B cell (primary cell): ENCODE measurements around the gene GALNT18. TPM values are rescaled to one million over a fixed set of nuclear protein-coding genes. Genes with fewer than 3 reads are reported as not detected.

Experiments
- ATAC-seq: fragments of 200-7000 bp; cut with Tn5 transposase; one replicate; pipeline ENCODE4 v1.10.0; 2021; ENCODE audit warnings: low read depth, mild to moderate bottlenecking, moderate number of reproducible peaks, moderate library complexity
- CTCF ChIA-PET: fragments of 350-600 bp; sonication (Branson Sonifier 250); formaldehyde crosslinking; loops from one replicate; lab custom pipeline; 2021; ENCODE audit warnings: antibody characterized with exemption, inconsistent platforms; lab: Charles Lee
- POLR2A ChIA-PET: fragments of 350-600 bp; sonication (Branson Sonifier 250); formaldehyde crosslinking; loops from one replicate; lab custom pipeline; 2021; ENCODE audit warnings: antibody characterized with exemption; lab: Charles Lee
- DNase-seq: peaks from one replicate; pipeline ENCODE4 v3.0.0; 2013
- H2AFZ ChIP-seq: 2 replicates; pipeline ENCODE4 v1.6.1; 2012; ENCODE audit warnings: mild to moderate bottlenecking, low read depth, low read length; ENCODE audit not compliant: insufficient read depth, poor library complexity, severe bottlenecking
- H3K27ac ChIP-seq, 2 donors: 1 replicate in 1 of 2; 2 replicates in 1 of 2; pipeline ENCODE4 v1.5.1; 2012 to 2013; ENCODE audit warnings: low read length in 2 of 2, mild to moderate bottlenecking in 2 of 2, moderate library complexity in 1 of 2
- H3K27me3 ChIP-seq, 4 experiments: fragments of 200-600 bp in 1 of 4; sonication (generic) in 1 of 4; replicated peaks in 1 of 4; 1 replicate in 2 of 4; 2 replicates in 2 of 4; pipeline versions ENCODE4 v1.6.1 to v1.7.0; 2013 to 2016; ENCODE audit warnings: low read length in 3 of 4, mild to moderate bottlenecking in 2 of 4, mixed read lengths in 1 of 4, moderate library complexity in 1 of 4; ENCODE audit not compliant: insufficient read depth in 4 of 4, control insufficient read depth in 3 of 4; ENCODE audit errors: control extremely low read depth in 1 of 4
- H3K36me3 ChIP-seq, 2 experiments: replicated peaks in 1 of 2; 1 replicate in 1 of 2; 2 replicates in 1 of 2; pipeline versions ENCODE4 v1.6.1 to v1.7.1; 2013; ENCODE audit warnings: low read length in 1 of 2; ENCODE audit not compliant: insufficient read depth in 2 of 2, control insufficient read depth in 1 of 2; ENCODE audit errors: control extremely low read depth in 1 of 2, extremely low read depth in 1 of 2
- H3K4me1 ChIP-seq, 2 donors: fragments of 200-600 bp in 1 of 2; sonication (generic) in 1 of 2; 1 replicate in 1 of 2; 2 replicates in 1 of 2; pipeline versions ENCODE4 v1.5.1 to v1.6.1; 2013 to 2017; ENCODE audit warnings: low read length in 2 of 2; ENCODE audit not compliant: control insufficient read depth in 2 of 2, insufficient read depth in 2 of 2
- H3K4me2 ChIP-seq: replicated peaks from 2 replicates; pipeline ENCODE3; 2012; ENCODE audit warnings: mild to moderate bottlenecking, low read depth, low read length; ENCODE audit not compliant: poor library complexity, severe bottlenecking
- H3K4me3 ChIP-seq, 5 experiments: fragments of 200-600 bp in 1 of 5; sonication (generic) in 1 of 5; 1 replicate in 3 of 5; 2 replicates in 2 of 5; pipeline versions ENCODE4 v1.5.1 to v1.7.0; 2011 to 2016; ENCODE audit warnings: low read length in 4 of 5, mild to moderate bottlenecking in 4 of 5, low read depth in 2 of 5, control low read depth in 1 of 5, moderate library complexity in 1 of 5; ENCODE audit not compliant: insufficient read depth in 1 of 5; ENCODE audit errors: control extremely low read depth in 1 of 5, extremely low read depth in 1 of 5
- H3K79me2 ChIP-seq: fragments of 200-600 bp; sonication (generic); one replicate; pipeline ENCODE4 v1.6.0; 2016; ENCODE audit warnings: low read length; ENCODE audit not compliant: control insufficient read depth, insufficient read depth
- H3K9ac ChIP-seq: fragments of 200-600 bp; sonication (generic); 2 replicates; pipeline ENCODE4 v1.6.1; 2017; ENCODE audit warnings: mild to moderate bottlenecking, low read length, moderate library complexity
- H3K9me3 ChIP-seq, 3 donors: one replicate each; pipeline versions ENCODE4 v1.6.1 to v1.7.1; 2013; ENCODE audit warnings: low read length in 2 of 3; ENCODE audit not compliant: control insufficient read depth in 2 of 3, insufficient read depth in 1 of 3; ENCODE audit errors: control extremely low read depth in 1 of 3
- H4K20me1 ChIP-seq: 2 replicates; pipeline ENCODE4 v1.6.0; 2012; ENCODE audit warnings: mild to moderate bottlenecking, low read length; ENCODE audit not compliant: insufficient read depth, control insufficient read depth, poor library complexity, severe bottlenecking
- H3K27ac Mint-ChIP-seq: one replicate; pipeline ENCODE4 v1.8.0; 2021; ENCODE audit warnings: mixed read lengths
- H3K27me3 Mint-ChIP-seq: one replicate; pipeline ENCODE4 v1.8.0; 2021; ENCODE audit warnings: mixed read lengths
- H3K4me1 Mint-ChIP-seq: one replicate; pipeline ENCODE4 v1.8.0; 2021; ENCODE audit warnings: mixed read lengths
- H3K4me3 Mint-ChIP-seq: one replicate; pipeline ENCODE4 v1.8.0; 2021; ENCODE audit warnings: mixed read lengths
- H3K9me3 Mint-ChIP-seq: one replicate; pipeline ENCODE4 v1.8.0; 2022; ENCODE audit warnings: mixed read lengths; ENCODE audit not compliant: insufficient read depth
- EZH2 ChIP-seq: IDR thresholded peaks from 2 replicates; pipeline ENCODE4 v1.6.1; 2012; ENCODE audit warnings: borderline replicate concordance, low read depth, mild to moderate bottlenecking, moderate library complexity, low read length; ENCODE audit not compliant: insufficient read depth, poor library complexity, severe bottlenecking
- WGBS: methylation state at CpG from one replicate; pipeline ENCODE4 v1.1.5; 2013; ENCODE audit warnings: missing lambda C conversion rate; ENCODE audit not compliant: insufficient coverage; 5-methylcytosine and 5-hydroxymethylcytosine counted together
- intact Hi-C: fragments of 100-400 bp; cut with micrococcal nuclease; formaldehyde crosslinking; loops from one replicate; pipeline ENCODE4 v1.10.0; 2022
- polyA plus RNA-seq: library from polyadenylated mRNA; depleted of rRNA; stranded (reverse); fragments of >200 nt; gene quantifications from 2 replicates; pipeline ENCODE4 v1.2.3, GENCODE V29; 2012
- total RNA-seq, 2 donors: library from RNA; stranded (reverse); fragments of 120-200 nt in 1 of 2; gene quantifications; 1 replicate in 1 of 2; 2 replicates in 1 of 2; pipeline versions ENCODE4 v1.2.3 to v1.2.4, GENCODE V29; 2013 to 2022
- TF ChIP-seq, protein P1 (sequence below): fragments of 200-600 bp; IDR thresholded peaks from one replicate; pipeline ENCODE4 v1.8.0; 2022; ENCODE audit warnings: antibody characterized with exemption, mild to moderate bottlenecking

GALNT18 gene
- total and polyA plus RNA-seq, 2 donors (not counting 1 experiment from before 2014, with no cell fraction given), result not detected

DNA sequence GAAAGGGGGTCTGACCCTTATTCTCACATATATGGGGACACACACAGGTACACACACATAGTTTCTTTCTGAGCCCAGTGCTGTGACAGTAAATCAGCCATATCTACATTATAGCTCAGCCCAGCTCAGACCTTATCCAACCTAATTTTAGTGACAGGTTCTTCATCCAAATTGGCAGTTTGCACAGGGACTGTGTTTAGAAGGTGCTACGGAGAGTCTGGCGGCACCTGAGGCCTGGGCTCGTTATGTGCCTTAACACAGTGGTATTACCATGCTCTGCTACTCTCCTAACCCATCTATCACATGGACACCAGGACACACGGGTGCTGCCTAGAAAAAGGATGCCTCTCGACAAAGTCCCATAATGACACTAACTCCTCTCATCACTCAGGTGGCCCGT lies 109.3 kb downstream of the GALNT18 start:
- no peaks in the 10 kb centered on the region for H3K27me3 ChIP-seq
- H3K79me2 ChIP-seq, result no peaks in the 10 kb centered on the region
- H2AFZ ChIP-seq, result no peak overlapping the region
- Mint-ChIP-seq H3K27me3 (no peaks in the 10 kb centered on the region), H3K4me1 (no peaks in the 10 kb centered on the region), H3K4me3 (no peak overlapping the region), H3K9me3 (no peaks in the 10 kb centered on the region), H3K27ac (no peak overlapping the region)
- no peaks in the 10 kb centered on the region for H4K20me1 ChIP-seq
- ATAC-seq, result no peak
- CTCF ChIA-PET, result no interaction called here
- H3K4me1 ChIP-seq, result no peaks in the 10 kb centered on the region
- H3K36me3 ChIP-seq, result no peaks in the 10 kb centered on the region
- no peak overlapping the region for H3K4me3 ChIP-seq
- no peak for TF ChIP-seq EZH2
- TF ChIP-seq, protein P1, sequence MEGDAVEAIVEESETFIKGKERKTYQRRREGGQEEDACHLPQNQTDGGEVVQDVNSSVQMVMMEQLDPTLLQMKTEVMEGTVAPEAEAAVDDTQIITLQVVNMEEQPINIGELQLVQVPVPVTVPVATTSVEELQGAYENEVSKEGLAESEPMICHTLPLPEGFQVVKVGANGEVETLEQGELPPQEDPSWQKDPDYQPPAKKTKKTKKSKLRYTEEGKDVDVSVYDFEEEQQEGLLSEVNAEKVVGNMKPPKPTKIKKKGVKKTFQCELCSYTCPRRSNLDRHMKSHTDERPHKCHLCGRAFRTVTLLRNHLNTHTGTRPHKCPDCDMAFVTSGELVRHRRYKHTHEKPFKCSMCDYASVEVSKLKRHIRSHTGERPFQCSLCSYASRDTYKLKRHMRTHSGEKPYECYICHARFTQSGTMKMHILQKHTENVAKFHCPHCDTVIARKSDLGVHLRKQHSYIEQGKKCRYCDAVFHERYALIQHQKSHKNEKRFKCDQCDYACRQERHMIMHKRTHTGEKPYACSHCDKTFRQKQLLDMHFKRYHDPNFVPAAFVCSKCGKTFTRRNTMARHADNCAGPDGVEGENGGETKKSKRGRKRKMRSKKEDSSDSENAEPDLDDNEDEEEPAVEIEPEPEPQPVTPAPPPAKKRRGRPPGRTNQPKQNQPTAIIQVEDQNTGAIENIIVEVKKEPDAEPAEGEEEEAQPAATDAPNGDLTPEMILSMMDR, result no peak
- WGBS, result 100% methylated on average over 1 of the region's 6 CpGs
- no peak for DNase-seq
- no peak overlapping the region for H3K4me2 ChIP-seq
- H3K27ac ChIP-seq, result no peak overlapping the region
- intact Hi-C loops, result no loop called here
- POLR2A ChIA-PET, result no interaction called here
- H3K9me3 ChIP-seq, result no peaks in the 10 kb centered on the region
- H3K9ac ChIP-seq, result no peak overlapping the region

GRCh38 chr11:11512090-11512489 lies 109.7 kb downstream of the GALNT18 start:
- no peak overlapping the region for H3K27ac ChIP-seq
- no peak overlapping the region for H3K4me3 ChIP-seq
- ChIA-PET POLR2A (no interaction called here), CTCF (no interaction called here)
- no peaks in the 10 kb centered on the region for H4K20me1 ChIP-seq
- intact Hi-C loops, result no loop called here
- H3K27me3 ChIP-seq, result no peaks in the 10 kb centered on the region
- no peaks in the 10 kb centered on the region for H3K4me1 Mint-ChIP-seq
- H3K4me2 ChIP-seq, result no peak overlapping the region
- H3K27ac Mint-ChIP-seq, result no peak overlapping the region
- no peaks in the 10 kb centered on the region for H3K79me2 ChIP-seq
- no peaks in the 10 kb centered on the region for H3K9me3 ChIP-seq
- H3K36me3 ChIP-seq, result no peaks in the 10 kb centered on the region
- no peak for ATAC-seq
- no peak for DNase-seq
- no peaks in the 10 kb centered on the region for H3K27me3 Mint-ChIP-seq
- H3K9me3 Mint-ChIP-seq, result no peaks in the 10 kb centered on the region
- TF ChIP-seq EZH2, result no peak
- TF ChIP-seq, protein P1, result no peak
- no peak overlapping the region for H3K9ac ChIP-seq
- no peak overlapping the region for H2AFZ ChIP-seq
- H3K4me1 ChIP-seq, result no peaks in the 10 kb centered on the region
- WGBS, result 97% methylated on average over 5 of the region's 6 CpGs
- no peak overlapping the region for H3K4me3 Mint-ChIP-seq
